HG02884 (cell line): ENCODE results near the gene STAT6.

Experiments used
- ATAC-seq: cut with Tn5 transposase; IDR thresholded peaks from one replicate; pipeline ENCODE4 v1.9.1; 2021; ENCODE audit warnings: mild to moderate bottlenecking, moderate library complexity; ENCODE audit not compliant: unreplicated experiment

Gene STAT6, protein sequence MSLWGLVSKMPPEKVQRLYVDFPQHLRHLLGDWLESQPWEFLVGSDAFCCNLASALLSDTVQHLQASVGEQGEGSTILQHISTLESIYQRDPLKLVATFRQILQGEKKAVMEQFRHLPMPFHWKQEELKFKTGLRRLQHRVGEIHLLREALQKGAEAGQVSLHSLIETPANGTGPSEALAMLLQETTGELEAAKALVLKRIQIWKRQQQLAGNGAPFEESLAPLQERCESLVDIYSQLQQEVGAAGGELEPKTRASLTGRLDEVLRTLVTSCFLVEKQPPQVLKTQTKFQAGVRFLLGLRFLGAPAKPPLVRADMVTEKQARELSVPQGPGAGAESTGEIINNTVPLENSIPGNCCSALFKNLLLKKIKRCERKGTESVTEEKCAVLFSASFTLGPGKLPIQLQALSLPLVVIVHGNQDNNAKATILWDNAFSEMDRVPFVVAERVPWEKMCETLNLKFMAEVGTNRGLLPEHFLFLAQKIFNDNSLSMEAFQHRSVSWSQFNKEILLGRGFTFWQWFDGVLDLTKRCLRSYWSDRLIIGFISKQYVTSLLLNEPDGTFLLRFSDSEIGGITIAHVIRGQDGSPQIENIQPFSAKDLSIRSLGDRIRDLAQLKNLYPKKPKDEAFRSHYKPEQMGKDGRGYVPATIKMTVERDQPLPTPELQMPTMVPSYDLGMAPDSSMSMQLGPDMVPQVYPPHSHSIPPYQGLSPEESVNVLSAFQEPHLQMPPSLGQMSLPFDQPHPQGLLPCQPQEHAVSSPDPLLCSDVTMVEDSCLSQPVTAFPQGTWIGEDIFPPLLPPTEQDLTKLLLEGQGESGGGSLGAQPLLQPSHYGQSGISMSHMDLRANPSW

DNA sequence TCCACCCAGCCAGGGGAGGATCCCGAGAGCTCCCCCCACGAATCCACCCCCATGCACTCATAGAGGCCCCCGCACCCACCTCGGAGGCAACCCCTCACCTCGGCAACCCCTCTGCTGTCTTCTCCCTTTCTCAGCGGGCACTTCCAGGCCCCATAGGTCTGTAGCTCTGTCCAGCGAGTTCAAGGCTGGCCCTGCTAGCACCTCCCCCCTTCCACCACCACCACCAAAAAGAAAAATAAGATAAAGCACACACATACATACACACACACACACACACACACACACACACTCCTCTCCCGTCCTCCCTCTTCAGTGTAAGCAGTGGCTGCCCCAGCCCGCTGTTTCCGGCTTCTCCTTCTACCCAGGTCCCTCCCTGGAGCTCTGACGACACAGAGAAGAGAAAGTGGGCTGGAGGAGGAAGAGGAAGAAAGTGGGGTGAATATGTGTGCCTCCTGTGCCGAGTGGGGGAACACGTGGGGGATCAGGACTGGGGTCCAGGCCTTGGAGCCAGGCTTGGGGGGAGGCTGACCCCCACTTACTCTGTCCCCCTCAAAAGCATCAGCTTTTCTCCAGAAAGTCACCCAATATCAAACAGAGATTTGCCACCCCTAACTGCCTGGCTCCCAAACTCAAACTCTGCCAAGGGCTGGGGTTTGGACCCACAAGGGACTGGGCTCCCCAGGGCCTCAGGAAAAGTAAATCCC, at the start of gene STAT6:
Gene STAT6 (minus strand): TSS at position 332 of the 704 bp plus-strand sequence. CDS start 3,084 bp downstream, outside the sequence.
- no peak for ATAC-seq

DNA sequence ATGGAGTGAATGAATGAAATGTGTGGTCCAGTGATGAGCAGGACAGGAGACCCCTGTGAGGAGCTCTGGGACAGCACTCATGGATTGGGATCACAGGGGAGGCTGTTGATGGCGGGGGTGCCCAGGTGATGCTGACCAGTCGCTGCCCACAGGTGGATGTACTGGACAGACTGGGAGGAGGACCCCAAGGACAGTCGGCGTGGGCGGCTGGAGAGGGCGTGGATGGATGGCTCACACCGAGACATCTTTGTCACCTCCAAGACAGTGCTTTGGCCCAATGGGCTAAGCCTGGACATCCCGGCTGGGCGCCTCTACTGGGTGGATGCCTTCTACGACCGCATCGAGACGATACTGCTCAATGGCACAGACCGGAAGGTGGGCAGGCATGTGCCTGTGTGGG, 49.6 kb upstream of the STAT6 start:
- ATAC-seq, result no peak

DNA sequence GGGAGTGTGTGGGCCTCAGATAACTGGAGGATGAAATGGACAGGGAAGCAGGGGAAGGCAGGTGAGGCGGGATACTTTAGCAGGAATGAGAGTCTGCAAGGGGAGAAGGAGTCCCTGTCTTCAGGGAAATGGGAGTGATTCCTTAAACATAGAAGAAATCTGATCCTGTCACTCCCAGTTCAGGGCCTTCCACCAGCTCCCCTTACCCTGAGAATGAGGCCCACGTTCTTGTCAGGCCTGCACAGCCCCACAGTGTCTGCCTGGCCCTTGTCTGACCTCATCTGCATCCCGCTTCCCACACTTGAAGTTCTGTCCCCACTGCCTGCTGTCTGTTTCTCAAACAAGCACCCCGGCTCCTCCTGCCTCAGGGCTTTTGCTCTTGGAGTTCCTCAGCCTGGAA, 48.9 kb upstream of the STAT6 start:
- no peak for ATAC-seq

DNA sequence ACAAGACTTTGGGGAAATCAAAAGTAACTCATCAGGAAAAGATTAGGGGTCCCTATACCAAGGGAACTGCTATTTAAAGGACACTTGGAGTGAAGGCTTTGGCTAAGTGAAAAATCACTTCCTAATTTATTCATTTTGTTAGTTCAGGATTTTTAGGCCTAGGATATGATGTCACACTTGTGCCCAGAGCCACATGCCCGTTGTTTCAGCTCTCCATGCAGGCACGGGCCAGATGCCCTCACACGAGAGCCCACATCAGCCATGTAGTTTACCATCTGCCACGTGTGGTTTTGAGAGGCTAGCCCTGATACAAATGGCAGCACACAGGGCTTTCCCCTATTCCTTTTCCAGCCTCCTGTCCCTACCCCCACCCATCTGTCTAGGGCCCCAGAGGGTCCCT, 48.1 kb upstream of the STAT6 start:
- no peak for ATAC-seq

DNA sequence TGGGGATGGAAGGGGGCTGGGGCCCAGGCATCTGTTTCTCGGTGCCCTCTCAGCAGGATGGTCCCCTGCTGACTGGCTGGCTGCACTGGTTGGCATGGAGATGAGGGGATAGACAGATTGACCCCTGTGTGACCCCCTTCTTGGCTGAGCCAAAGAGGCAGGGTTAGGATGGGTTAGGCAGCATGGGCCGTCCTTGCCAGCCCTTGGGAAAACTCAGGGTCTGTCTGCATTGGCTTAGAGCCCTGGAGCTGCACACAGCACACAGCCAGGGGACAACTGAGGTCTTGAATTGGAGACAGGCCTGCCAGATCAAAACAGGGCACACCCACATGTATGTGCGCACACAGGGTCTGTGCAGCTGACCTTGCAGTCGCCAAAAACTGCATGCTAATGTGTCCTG, 47.5 kb upstream of the STAT6 start:
- ATAC-seq, result no peak

DNA sequence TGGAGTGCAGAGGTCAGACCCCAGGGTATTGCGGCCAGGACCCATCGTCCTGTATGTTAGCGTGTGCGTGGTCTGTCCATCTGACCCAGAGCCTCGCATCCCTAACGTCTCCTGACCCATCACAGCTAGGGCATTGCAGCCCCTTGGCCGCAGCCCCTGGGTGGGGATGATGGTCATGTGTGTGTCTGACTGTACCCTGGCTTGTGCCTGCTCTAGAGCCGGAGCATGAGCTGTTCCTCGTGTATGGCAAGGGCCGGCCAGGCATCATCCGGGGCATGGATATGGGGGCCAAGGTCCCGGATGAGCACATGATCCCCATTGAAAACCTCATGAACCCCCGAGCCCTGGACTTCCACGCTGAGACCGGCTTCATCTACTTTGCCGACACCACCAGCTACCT, 47.0 kb upstream of the STAT6 start:
- no peak for ATAC-seq

DNA sequence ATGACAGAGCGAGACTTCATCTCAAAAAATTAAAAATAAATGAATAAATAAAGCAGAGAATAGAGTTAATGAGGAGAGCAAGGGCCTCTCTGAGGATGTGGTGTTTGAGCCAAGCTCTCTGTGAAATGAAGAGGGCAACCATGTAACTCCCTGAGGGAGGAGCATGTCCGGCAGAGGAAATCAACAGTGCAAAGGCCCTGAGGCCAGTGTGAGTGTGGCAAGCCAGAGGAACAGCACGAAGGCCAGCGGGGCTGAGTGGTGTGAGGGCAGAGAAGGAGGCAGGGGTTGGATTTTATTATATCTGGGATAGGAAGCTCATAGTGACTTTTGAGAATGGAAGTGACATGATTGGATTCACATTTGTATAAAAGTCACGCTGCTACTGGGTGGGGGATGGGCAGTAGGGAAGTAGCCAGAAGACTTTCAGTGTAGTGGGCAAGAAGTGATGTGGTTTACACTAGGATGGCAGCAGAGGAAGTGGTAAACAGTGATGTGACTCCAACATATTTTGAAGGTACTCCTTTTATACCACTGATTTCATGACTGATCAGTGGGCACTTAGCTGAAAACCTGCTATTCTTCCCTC, 46.5 kb upstream of the STAT6 start:
- ATAC-seq, result no peak

DNA sequence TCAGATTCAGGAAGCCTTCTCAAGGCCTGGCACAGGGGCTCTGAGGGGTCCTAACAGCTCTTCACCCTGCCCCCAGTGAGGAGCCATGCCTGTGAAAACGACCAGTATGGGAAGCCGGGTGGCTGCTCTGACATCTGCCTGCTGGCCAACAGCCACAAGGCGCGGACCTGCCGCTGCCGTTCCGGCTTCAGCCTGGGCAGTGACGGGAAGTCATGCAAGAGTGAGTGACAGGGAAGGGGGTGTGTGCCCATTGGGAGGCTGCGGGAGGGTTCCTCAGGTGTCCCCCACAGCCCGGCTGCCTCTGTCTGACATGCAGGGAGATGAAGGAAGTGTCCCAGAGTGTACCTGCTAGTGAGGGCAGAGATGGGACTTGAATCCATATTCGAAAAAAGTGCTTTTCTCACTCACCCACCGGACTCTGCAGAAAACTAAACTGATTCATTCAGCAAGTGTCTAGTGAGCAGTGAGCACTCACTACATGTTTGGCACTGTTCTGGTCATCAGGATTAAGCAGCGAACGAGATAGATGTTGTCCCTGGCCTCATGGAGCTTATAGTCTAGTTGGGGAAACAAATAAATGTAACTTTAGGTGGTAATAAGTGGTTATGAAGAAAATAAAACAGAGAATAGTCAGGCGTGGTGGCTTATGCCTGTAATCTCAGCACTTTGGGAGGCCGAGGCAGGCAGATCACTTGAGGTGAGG, 45.7 kb upstream of the STAT6 start:
- no peak for ATAC-seq

DNA sequence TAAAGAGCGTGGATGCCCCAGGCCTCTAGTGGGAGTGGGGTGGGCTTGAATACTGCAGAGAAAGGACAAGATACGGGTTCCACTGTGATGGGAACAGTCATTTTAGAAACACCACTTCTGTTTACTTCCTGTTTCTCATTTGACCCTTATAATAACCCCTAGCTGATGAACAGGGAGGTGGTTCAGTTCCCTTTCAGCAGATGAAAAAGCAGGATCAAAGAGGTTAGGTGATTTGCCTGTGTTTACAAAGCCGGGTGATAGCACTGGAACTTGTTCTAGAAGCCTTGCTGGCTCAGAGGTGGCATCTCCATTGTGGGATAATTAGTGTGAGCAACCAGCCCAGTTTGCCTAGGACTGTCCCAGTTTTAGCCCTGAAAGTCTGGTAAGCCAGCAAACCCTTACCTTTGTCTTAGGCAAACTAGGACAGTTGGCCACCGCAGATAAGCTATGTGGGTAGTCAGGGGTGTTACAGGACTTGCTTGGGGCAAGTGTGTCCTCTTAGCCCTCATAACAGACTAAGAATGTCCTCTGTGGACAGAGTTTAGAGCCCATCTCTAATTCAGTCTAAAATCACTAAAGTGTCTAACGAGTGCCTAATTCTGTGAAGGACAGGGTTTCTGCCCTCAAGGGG, 43.8 kb upstream of the STAT6 start:
- ATAC-seq, result no peak

DNA sequence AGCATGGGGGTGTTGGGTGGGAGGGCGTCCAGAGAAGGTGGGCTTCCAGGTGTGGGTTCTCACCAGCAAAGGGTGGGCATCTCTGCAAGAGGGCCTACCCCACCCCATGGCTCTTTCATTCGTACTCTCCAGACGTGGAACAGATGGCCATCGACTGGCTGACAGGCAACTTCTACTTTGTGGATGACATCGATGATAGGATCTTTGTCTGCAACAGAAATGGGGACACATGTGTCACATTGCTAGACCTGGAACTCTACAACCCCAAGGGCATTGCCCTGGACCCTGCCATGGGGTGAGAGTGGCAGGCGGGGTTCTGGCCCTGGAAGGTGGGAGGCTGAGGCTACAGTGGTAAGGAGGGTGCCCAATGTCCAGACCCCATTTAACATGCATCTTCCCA, 42.9 kb upstream of the STAT6 start:
- no peak for ATAC-seq

DNA sequence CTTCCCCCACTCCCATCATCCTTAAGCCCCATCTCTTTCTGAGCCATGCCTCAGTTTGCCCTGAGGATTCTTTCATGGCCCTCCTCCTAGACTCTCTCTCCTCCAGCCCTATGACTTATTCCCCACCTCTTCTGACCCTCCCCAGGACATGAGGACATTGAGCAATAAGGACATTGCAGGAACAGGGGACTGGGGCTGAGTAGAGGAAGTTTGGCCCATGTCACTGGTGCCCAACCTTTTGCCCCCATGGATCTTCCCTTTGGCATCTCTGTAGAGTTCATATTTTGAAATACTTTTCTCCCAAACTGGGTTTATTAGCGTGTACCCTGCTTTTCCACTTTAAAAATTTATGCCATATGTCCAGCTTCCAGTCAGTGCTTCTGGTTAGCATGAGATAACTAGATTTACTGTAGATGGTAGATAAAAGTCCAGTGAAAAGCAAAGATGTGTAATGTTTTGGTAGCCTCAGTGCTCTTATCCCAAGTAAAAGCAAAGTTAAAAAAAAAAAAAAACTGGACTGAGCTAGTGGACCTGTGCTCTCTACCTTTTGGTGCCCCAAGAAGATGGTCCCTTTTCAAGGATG, 42.3 kb upstream of the STAT6 start:
- no peak for ATAC-seq

DNA sequence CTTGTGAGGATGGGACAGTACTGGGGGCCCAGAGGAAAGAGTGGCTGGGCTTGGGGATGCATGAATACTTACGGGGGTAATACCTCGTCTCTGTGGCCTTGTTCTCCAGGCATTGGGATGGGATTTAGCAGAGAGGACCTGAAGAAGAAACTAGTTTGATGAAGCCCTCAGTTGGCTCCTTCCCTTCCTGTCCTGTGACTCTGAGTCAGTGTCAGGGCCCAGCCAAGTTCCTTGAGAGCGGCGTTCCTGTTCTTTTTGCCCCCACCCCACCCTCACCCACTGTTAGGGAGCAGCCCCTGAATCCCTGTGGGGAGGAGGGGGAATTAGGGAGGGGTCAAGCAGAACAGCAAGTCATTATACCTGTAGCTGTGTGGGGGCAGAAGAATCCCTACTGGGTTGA, 41.5 kb upstream of the STAT6 start:
- no peak for ATAC-seq

DNA sequence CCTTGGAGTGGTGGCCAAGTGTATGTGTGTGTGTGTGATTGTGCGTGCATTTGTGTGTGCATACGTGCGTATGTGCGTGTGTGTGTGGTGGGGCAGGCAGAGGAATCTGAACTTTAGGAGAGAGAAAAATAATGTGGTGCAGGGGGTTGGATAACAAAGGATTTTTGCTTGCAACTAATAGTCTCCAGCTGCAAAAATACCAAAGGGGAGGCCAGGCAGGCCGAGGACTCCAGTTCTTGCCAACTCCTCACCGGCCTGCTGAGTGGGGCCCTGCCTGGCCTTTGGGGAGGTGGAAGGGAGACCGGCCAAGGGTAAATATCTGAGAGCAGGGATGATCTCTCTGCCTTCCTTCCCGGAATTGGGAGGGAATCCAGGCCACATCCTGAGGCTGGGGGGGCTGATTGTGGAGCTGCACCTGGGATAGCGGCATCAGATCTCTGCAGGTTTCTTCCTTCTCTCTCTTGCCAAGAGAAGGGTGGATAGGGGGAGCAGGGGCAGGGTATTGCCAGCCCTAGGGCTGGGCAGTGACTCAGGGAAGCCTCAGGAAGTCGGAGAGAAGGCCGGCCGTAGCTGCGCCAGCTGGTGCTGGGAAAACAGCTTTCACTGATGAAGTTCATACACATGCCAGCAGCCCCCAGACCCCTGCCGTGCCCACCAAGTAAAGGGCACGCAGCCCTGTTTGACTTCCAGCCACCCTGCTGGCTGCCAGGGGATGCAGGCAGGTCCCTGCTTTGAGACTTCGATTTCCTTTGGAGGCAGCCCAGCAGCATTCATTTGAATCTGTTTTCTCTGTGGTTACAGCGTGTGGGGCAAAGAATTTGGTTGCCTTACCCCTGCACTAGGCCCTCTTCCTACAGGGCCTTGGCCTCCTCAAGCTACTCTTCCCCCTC, 40.8 kb upstream of the STAT6 start:
- ATAC-seq, result no peak

DNA sequence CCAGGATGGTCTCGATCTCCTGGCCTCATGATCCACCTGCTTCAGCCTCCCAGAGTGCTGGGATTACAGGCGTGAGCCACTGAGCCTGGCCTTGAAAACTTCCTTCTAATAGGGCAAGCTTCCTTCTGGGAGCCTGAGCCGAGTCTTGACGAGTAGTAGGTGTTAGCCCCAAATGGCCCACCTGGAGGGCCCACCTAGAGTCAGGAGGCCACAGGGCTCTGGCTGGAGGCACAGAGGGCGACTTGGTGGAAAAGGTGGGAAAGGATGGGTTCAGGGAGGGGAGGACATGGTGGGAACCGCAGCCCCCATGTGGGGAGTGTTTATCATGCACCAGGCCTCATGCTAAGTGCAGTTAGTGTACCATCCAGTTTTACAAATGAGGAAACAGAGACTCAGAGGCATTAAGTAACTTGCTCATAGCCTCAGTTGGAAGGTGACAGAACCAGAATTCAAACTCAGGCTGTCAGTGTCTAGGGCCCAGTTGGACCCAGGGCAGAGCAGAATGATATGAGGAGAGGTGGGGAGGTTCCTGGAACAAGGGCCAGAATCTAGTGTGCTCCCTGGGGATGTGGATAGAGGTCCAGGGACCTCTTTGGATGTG, 39.3 kb upstream of the STAT6 start:
- no peak for ATAC-seq

DNA sequence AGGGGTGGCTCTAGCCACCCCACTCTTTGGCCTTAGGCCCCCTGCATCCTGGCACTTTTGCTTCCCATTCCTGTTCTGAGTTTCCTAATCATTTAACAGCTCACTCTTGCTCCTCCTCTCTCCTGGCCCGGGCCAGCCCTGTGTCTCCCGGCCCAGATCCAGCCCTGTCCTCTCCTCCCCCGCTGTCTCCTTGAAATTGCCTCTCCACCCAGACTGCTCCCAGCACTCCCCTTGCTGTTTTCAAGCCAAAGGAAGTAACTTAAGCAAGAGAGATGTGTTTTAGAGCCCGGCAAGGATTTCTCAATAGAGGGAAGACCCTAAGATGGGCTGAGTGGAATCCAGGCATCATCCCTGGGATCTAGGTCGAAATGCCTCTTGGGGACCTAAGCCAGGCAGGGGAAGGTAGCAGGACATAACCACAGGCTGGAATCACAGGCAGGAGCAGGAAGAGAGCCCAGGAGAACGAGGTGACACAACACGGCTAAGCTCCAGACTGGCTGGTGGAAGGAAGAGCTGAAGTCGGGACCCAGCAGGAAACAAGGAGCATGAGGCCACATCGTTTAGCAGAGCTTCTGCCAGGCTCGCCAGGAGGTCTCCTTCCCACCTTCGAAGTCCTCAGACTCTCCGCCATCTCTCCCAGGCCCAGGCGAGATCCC, 38.2 kb upstream of the STAT6 start:
- ATAC-seq, result no peak

DNA sequence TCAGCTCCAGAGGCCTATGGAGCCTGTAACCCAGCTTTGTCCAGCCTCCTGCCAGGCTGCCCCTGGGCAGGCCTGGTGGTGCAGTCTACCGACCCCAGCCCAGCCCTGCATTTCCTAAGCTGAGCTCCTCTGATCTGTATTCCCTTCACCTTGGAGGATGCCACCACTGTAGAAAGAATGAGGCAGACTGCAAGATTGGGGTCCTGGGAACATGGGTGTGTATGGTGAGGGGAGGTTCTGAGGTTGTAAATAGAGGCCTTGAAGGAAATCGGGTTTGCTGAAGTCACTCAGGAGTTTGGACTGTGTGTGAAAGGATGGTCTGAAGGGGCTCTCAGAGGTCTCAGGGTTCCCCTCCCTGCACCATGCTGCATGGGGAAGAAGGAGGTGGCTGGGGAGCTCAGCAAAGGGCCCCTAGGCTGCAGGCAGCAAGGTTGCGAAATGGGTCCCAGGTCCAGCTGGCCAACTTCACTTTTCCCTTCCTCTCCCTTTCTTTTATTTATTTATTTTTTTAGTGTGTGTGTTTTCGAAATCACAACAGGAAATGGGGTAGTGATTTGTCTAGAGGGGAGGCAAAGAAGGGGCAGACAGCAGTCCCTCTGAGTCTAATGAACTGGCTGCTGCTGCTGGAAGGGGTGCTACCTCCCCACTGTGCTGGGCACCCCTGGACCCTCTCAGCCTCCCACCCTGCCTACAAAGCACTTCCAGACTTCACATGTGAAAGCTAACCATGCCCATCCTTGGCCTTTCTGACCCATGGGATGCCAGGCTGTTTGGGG, 37.5 kb upstream of the STAT6 start:
- no peak for ATAC-seq
